GM19023 (cell line): ENCODE data around the gene FAM181B.

Experiments used
- ATAC-seq: cut with Tn5 transposase; IDR thresholded peaks from one replicate; pipeline ENCODE4 v1.9.1; 2021; ENCODE audit warnings: mild to moderate bottlenecking, moderate library complexity; ENCODE audit not compliant: unreplicated experiment

Gene FAM181B, protein sequence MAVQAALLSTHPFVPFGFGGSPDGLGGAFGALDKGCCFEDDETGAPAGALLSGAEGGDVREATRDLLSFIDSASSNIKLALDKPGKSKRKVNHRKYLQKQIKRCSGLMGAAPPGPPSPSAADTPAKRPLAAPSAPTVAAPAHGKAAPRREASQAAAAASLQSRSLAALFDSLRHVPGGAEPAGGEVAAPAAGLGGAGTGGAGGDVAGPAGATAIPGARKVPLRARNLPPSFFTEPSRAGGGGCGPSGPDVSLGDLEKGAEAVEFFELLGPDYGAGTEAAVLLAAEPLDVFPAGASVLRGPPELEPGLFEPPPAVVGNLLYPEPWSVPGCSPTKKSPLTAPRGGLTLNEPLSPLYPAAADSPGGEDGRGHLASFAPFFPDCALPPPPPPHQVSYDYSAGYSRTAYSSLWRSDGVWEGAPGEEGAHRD

DNA sequence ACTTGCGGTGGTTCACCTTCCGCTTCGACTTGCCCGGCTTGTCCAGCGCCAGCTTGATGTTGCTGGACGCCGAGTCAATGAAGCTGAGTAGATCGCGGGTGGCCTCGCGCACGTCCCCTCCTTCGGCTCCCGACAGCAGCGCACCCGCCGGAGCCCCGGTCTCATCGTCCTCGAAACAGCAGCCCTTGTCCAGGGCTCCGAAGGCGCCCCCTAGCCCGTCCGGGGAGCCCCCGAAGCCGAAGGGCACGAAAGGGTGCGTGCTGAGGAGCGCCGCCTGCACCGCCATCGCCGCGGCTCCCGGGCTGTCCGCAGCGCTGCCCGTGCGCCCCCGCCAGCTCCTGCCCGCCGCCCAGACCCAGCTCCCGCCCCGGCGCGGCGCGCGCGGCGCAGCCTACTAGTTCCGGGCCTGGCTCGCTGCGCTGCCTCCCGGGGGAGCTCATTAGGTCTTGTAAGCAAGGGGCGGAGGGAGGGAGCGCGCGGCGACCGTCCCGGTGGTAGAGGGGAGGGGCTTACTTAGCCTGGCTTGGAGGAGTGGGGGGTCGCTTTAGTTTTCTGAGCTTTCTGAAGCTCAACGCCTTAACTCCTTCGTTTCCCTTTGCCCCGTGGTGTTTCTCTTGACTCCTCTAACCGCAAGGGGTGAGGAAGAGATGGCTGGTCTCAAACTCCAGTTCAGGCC, at the start of gene FAM181B:
FAM181B (minus strand) TSS at position 421 of the 676 bp plus-strand sequence; CDS start at position 286, 135 bp downstream.
- no peak for ATAC-seq

DNA sequence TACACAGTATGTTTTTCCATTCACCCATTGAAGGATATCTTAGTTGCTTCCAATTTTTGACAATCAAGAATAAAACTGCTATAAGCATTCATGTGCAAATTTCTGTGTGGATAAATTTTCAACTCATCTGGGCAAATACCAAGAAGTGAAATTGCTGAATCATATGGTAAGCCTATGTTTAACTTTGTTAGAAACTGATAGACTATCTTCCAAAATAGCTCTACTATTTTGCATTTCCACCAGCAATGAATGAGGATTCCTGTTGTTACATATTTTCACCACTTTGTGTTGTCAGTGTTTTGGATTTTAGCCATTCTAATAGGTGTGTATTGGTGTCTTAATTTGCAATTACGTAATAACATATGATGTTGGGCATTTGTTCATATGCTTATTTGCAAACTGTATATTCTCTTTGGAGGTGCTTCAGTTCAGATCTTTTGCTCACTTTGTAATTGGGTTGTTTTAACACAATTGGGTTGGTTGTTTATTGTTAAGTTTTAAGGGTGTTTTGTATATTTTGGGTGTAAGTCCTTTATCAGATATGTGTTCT, 49.2 kb upstream of the FAM181B start:
- no peak for ATAC-seq

DNA sequence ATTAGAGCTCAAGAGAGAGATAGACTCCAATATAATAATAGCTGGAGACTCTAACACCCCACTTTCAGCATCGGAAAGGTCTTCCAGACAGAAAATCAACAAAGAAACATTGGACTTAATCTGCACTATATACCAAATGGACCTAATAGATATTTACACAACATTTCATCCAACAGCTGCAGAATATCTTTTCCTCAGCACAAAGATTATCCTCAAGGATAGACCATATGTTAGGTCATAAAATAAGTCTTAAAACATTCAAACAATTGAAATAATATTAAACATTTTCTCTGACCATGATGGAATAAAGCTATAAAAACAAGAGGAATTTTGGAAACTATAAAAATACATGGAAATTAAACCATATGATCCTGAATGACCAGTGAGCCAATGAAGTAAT, 45.1 kb upstream of the FAM181B start:
- no peak for ATAC-seq

DNA sequence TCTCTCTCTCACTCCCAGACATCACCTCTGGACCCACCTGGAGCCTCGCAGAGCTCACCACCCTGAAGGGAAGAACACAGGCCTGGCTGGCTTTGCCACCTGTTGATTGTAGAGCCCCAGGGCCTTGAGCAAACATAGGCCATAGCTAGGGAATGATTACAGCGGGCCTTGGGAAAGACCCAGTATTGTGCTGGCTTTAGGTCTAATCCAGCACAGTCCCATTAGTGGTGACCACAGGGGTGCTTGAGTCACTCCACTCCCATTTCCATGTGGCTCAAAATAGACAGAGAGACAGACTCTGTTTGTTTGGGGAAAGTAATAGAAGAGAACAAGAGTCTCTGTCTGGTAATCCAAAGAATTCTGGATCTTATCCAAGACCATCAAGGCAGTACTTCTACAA, 42.7 kb upstream of the FAM181B start:
- ATAC-seq: no peak

DNA sequence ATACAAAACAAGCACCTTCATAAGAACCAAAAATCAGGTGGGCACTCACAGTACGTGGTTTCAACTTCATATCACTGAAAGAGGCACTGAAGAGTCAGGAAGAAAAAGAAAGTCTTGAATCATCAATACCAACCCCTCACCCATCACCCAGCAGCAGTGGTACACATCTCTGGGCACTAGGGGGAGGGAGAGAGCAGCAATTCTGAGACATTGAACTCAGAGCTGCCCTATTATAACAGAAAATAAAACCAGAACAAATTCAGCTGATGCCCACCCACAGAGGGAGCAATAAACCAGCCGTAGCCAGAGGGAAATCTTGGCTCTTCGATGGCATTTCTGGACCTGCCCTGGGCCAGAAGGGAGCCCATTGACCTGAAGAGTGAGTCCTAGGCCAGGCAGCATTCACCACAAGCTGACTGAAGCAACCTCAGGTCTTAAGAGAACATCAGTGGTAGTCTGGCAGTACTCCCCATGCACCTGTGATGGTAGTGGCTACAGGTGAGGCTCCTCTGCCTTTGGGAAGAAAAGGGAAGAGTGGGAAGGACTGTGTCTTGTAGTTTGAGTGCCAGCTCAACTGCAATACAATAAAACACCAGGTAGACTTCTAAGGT, 42.2 kb upstream of the FAM181B start:
- no peak for ATAC-seq

DNA sequence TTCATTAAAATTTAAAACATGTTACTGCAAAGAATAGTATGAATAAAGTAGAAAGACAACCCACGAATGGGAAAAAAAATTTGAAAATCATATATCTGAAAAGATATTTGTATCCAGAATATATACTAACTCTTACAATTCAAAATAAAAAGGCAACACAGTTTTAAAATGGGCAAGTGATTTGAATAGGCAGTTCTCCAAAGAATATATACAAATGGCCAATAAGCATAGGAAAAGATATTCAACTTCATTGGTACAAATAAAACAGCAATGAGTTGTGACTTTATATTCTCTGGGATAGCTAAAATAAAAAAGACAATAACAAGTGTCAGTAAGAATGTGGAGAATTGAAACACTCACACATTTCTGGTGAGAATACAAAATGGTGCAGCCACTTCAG, 41.6 kb upstream of the FAM181B start:
- ATAC-seq: no peak

DNA sequence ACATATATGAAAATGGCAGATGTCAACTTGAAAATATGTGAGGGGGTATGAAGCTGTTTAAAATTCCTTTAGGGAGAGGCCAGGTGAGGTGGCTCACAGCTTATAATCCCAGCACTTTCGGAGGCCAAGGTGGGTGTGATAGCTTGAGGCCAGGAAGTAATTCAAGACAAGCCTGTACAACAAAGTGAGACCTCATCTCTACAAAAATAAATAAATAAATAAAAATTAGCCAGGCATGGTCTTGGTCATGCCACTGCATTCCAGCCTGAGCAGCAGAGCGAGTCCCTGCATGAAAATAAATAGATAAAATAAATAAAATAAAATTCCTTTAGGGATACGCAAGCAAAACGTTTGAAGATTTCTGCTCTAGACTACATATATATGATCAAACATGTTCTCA, 38.1 kb upstream of the FAM181B start:
- no peak for ATAC-seq

DNA sequence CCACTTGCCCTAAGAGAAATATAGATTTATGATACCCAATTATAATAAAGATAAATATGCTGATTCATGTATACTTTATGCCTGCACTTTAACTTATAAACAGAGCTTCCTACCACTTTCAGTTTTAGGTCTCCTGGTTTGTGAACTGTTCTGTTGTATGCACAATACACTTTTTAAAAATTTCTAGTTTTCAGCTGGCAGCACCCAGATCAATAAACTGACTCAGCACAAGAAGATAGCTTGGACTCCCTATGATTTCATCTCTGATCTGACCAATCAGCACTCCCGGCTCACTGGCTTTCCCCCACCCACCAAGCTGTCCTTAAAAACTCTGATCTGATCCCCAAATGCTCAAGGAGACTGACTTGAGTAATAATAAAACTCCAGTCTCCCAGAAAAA, 33.5 kb upstream of the FAM181B start:
- ATAC-seq: no peak

DNA sequence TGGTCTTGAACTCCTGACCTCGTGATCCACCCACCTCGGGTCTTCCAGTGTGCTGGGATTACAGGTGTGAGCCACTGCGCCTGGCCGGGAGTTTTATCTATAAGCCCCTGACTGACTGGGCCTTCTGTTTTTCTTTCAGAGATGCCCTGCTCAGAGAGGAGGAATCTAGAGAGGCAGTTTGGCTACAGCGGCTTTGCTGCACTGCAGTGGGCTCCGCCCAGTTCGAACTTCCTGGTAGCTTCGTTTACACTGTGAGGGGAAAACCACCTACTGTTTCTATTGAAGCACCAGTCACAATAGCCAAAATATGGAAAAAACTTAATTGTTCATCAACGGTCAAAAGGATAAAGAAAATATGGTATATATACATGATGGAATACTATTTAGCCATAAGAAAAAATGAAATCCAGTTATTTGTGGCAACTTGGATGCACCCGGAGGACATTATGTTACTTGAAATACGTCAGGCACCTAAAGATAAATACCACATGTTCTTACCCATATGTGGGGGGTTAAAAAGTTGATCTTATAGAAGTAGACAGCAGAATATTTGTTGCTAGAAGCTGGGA, 31.9 kb upstream of the FAM181B start:
- ATAC-seq: no peak

DNA sequence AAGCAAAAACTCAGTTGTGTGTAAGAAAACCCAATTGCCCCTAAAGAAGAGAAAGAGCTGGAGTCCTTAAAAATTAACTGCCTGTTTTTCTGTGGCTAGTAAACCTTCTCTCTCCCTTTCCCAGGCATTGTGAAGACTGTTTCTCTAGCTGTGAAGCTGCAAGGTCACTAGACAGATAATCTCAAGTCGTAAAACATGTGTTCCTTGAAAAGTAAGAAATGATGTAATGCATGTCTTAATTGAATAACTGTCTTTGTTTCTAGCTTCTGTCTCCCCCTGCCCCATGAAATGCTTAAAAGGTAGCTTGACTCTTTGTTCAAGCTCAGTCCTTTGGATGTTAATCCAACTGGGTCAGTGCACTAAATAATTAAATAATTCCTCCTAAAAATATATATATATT, 29.5 kb upstream of the FAM181B start:
- ATAC-seq: no peak

DNA sequence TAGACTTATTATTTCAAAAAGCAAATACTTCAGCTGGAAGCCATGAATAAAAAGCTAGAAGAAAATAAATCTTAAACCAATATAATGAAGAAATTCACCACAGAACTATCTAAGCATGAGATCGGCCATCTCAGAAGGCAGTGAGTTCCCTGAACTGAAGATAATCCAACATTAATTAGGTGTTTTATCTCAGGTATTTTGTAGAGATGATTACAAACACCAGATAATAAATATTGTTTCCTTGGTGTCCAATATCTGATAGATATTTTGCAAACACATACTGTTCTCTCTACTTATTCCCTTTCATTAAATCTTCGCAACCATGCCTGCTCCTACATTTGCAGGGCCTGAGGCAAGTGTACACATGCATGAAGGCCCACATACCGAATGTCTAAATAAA, 26.0 kb upstream of the FAM181B start:
- no peak for ATAC-seq

DNA sequence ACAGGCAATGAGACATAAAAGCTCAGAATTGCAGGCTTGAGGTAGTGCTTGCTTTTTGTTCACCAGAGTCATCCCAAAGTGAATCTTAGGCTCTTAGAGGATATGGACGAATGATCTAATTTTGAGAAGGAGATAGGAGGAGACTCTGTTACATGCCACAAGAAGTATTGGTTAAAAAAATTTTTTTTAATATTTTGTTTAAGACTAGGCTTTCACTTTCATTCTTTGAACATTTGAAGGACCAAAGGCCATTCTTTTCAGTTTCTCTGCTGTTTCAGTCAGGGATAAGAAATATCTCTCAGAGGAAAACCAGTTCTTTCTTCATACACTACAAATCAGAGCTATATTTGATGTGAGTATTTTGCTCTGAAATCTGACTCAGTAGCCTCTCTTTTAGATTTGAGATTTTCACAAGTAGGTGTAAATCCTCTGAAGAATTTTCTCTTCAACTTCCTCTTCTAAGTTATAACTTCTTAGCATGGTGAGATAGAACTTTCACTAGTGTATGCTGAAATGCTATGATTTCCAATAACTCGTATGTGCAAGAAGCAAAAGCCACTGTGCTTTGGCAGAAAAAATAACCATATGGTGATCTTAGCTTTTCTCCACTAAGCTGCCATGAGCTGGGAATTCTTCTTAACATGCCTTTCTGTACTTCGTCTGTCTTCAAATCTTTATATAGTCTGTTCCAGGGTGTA, 24.1 kb upstream of the FAM181B start:
- ATAC-seq: no peak

DNA sequence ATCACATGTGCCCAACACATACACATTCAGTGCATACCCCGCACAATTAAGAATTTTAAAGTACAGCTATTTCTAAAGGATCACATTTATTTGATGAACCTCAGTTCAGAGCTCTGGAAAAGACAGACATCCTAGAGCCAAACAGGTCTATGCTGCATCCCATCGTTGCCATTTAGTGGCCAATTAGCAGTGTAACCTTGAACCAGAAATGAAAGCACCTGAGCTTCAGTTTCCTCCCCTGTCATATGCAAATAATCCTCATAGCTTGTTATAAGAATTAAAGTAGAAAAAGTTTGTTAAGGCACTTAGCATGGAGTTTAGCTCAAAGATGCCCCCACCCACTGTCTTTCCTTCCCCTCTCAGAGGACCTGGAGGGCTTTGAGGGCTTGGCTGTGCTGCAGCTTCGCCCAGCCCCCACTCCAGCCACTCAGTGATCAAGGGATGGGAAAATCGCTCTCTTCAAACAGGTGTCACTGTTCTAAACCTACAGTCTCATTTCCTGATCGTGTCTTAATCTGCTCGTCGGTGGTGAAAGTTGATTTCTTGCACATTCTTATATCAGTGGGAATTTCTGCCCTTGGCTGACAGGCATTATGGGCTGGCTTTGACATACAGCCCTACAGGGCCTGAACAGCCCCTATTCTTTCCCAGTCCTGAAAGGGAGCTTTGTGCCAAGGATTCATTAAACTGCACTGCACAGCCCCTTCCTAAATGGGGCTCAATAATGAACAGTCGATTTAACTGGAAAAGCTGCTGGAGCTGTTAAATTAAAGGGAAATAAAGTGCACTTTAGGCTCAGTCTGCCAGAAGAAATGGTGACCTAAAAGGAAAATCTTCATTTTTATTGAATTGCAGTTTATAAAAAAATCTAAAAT, 23.3 kb upstream of the FAM181B start:
- no peak for ATAC-seq

DNA sequence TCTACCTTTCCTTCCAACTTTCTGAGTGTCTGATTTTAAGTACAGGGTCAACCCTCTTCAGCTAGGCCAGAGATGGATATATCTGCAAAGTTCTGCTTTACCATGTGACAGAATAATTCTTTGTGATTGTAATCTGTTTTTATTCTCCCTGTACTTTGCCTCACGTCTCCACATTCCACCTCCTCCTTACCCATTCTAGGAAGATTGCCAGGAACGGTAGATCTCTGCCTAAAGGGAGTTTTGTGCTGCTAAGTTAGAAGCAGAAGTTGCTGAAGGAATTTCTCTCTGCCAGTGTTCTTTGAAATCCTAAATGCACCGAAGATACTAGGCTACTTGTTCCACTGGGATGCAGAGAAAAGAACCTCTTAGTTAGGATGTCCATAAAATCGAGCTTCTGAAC, 20.7 kb upstream of the FAM181B start:
- ATAC-seq: no peak

DNA sequence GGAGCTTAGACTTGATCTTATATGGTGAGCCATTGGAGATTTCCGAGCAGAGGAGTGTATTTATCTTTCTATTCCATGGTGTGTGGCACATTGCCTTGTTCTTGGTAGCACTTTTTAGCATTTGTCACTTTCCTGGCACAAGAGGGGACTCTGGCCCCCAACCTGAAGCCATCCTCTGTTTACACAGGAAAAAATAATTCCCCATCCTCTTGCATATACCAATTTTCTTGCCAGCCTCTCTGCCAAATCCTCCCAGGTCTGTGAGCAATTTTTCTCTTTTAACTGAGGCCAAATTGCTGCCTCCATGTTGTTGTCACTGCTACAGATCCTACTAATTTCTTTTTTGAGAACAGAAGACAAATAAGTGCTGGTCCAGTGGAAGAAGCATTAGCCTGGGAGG, 20.3 kb upstream of the FAM181B start:
- ATAC-seq: no peak

DNA sequence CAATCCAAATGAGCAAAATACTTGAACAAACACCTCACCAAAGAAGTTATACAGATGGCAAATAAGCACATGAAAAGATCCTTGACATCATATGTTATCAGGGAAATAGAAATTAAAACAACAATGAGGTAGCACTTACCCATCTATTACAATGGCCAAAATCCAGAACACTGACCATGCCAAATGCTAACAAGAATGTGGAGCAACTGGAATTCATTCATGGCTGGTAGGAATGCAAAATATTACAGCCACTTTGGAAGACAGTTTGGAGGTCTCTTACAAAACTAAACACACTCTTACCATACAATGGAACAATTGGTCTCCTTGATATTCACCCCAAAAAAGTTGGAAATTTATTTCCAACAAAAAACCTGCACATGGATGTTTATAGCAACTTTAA, 19.1 kb upstream of the FAM181B start:
- ATAC-seq: no peak

DNA sequence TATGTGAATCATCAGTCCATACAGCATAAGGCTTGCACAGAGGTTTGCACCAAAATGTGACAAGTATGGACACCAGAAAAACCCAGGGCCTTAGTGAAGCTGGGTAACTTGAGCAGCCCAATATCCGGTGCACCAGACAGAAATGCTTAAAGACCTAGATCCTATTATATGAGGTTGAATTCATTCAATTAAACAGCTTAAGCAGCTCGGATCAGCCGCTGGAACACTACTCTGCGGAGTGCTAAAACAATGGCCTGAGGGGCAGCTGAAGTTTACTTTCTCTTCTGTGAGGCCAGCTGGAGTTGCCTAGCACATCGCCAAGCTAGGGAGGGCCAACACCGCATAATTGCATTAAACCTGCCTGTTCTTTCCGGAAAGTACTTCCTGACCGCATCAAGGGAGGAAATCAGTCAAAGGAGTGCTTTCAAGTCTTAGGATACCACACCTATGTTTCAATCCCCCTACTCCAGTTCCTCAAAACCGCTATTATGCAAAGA, 17.0 kb upstream of the FAM181B start:
- ATAC-seq: peak; percentile 76

DNA sequence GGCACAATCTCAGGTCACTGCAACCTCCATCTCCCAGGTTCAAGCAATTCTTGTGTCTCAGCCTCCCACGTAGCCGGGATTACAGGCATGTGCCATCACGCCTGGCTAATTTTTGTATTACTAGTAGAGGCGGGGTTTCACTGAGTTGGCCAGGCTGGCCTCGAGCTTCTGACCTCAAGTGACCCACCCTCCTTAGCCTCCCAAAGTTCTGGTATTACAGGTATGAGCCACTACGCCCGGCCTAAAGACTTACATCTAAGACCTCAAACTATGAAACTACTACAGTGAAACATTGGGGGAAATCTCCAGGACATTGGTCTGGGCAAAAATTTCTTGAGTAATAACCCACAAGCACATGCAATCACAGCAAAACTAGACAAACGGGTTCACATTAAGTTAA, 13.8 kb upstream of the FAM181B start:
- ATAC-seq: no peak

DNA sequence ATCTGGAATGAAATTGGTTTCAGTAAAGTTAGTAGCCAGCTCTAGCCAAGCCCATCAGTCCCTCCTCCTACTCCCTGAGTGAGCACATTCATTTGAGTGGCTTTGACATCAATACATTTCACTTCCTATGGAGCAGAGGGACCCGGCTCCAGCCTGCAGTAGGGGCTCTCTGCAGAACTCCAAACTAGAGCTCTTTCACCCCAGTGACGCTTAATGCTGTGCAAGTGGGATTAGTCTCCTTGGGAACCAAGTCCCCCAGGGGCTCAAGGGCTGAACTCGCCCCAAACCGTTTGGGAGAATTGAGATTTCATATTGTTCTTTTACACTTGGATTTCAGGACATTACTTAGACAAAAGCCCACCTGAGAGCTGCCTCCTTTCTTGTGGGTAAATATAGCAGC, 4.4 kb upstream of the FAM181B start:
- ATAC-seq: no peak

DNA sequence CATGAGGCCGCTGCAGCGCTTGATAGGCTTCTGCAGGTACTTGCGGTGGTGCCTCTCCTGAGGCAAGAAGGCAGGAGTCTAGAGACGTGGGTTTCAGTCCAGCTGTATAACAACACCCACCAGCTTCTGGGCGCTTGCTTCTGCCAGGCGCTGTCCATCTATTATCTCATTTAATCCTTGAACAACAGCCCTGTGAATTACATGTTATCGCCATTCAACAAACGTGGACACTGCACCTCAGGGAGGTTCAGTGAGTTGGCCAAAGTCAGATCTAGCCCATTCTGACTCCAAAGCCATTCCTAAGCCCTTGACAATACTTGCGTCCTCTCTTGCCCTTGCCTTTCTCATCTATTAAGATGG, 436 bp upstream of the FAM181B start:
- ATAC-seq: no peak
